Measurements from ENCODE around the gene DIAPH3.

DNA sequence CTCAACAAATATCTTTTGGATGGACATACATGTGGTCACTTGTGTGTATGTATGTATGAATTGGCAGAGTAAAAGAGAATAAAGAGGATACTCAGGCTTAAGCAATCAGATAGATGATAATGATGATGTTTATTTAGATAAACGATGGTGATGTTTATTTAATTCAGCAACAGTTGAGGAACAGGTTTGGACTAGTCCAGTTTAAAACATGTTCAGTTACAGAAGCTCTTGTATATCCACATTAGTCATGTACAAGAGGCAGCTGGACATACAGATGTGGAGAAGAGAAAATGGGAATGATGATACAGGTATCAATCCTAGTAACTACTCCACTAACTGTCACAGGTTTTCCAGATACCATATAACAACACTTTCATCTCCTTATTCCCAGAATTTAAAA lies 232.1 kb downstream of the DIAPH3 start:
- no peak for TF ChIP-seq POLR2A (IDR thresholded peaks at IDR 0.05)
- TF ChIP-seq, protein P1, sequence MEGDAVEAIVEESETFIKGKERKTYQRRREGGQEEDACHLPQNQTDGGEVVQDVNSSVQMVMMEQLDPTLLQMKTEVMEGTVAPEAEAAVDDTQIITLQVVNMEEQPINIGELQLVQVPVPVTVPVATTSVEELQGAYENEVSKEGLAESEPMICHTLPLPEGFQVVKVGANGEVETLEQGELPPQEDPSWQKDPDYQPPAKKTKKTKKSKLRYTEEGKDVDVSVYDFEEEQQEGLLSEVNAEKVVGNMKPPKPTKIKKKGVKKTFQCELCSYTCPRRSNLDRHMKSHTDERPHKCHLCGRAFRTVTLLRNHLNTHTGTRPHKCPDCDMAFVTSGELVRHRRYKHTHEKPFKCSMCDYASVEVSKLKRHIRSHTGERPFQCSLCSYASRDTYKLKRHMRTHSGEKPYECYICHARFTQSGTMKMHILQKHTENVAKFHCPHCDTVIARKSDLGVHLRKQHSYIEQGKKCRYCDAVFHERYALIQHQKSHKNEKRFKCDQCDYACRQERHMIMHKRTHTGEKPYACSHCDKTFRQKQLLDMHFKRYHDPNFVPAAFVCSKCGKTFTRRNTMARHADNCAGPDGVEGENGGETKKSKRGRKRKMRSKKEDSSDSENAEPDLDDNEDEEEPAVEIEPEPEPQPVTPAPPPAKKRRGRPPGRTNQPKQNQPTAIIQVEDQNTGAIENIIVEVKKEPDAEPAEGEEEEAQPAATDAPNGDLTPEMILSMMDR (IDR thresholded peaks at IDR 0.05): no peak

Data from prostate gland (tissue), 2 donors.